ENCODE measurements around the gene SS18L1. TPM values are rescaled to one million over a fixed set of nuclear protein-coding genes. Genes with fewer than 3 reads are reported as not detected.

Gene SS18L1
- total RNA-seq, 1 experiment from 2014 or later, result 28.1 TPM

- Histone ChIP-seq H3K4me3 (replicated peaks in 1 of 2; ENCODE audit: low read depth in 1 of 2, low read length in 2 of 2) (no peak overlapping the region), H3K79me2 (ENCODE audit: insufficient read depth, low read length) (peaks cover 41% of the 10 kb centered on the region), H4K20me1 (ENCODE audit: insufficient read depth) (no peaks in the 10 kb centered on the region), H3K36me3 (ENCODE audit: control insufficient read depth in 1 of 2, insufficient read depth in 2 of 2, low read length in 2 of 2) (peaks cover 25 to 32% of the 10 kb centered on the region in 2 experiments; a peak in 3 of 4 replicates), H2AFZ (ENCODE audit: low read depth, low read length, poor library complexity, severe bottlenecking) (no peak overlapping the region), H3K9me3 (ENCODE audit: control insufficient read depth in 1 of 2, insufficient read depth in 1 of 2, low read depth in 1 of 2, low read length in 2 of 2) (no peaks in the 10 kb centered on the region), H3K4me1 (ENCODE audit: control insufficient read depth in 1 of 2, insufficient read depth in 2 of 2, low read length in 2 of 2) (no peaks in the 10 kb centered on the region), H3K9ac (ENCODE audit: low read length) (no peak overlapping the region), H3K27me3 (ENCODE audit: insufficient read depth, low read length) (no peaks in the 10 kb centered on the region), H3K4me2 (ENCODE audit: low read length) (no peak overlapping the region), H3K27ac (ENCODE audit: low read depth, low read length) (no peak overlapping the region), H3K9me2 (ENCODE audit: insufficient read depth) (no peaks in the 10 kb centered on the region)
- intact Hi-C loops (cut with micrococcal nuclease), result no loop called here
- ChIA-PET RAD21 (ENCODE audit: low non-redundant PET in 1 of 2, low total read pairs in 2 of 2, uncharacterized antibody in 2 of 2, unreplicated experiment in 2 of 2) (no interaction called here), POLR2A (no interaction called here), CTCF (no interaction called here)
- no peak for ATAC-seq
- BruUV-seq (replicated peaks), result no TSS peak
- TF ChIP-seq CEBPB (IDR thresholded peaks at IDR 0.05; ENCODE audit: low read depth), result no peak
- no peak for DNase-seq (ENCODE audit: low read depth, low spot score)
Observed at GRCh38 chr20:62195736-62196135, 52.2 kb downstream of the SS18L1 start.

- Histone ChIP-seq H3K4me3 (replicated peaks in 1 of 2; ENCODE audit: low read depth in 1 of 2, low read length in 2 of 2) (no peak overlapping the region), H3K4me1 (ENCODE audit: control insufficient read depth in 1 of 2, insufficient read depth in 2 of 2, low read length in 2 of 2) (no peaks in the 10 kb centered on the region), H3K27ac (ENCODE audit: low read depth, low read length) (no peak overlapping the region), H3K27me3 (ENCODE audit: insufficient read depth, low read length) (no peaks in the 10 kb centered on the region), H3K9me3 (ENCODE audit: control insufficient read depth in 1 of 2, insufficient read depth in 1 of 2, low read depth in 1 of 2, low read length in 2 of 2) (no peaks in the 10 kb centered on the region), H4K20me1 (ENCODE audit: insufficient read depth) (no peaks in the 10 kb centered on the region), H3K9ac (ENCODE audit: low read length) (no peak overlapping the region), H3K4me2 (ENCODE audit: low read length) (no peak overlapping the region), H3K79me2 (ENCODE audit: insufficient read depth, low read length) (peaks cover 35% of the 10 kb centered on the region), H3K9me2 (ENCODE audit: insufficient read depth) (no peaks in the 10 kb centered on the region), H2AFZ (ENCODE audit: low read depth, low read length, poor library complexity, severe bottlenecking) (no peak overlapping the region), H3K36me3 (ENCODE audit: control insufficient read depth in 1 of 2, insufficient read depth in 2 of 2, low read length in 2 of 2) (peaks cover 26 to 33% of the 10 kb centered on the region in 2 experiments; a peak in 3 of 4 replicates)
- no peak for ATAC-seq
- BruUV-seq (replicated peaks), result no TSS peak
- DNase-seq (ENCODE audit: low read depth, low spot score), result no peak
- ChIA-PET POLR2A (no interaction called here), CTCF (no interaction called here), RAD21 (ENCODE audit: low non-redundant PET in 1 of 2, low total read pairs in 2 of 2, uncharacterized antibody in 2 of 2, unreplicated experiment in 2 of 2) (no interaction called here)
- intact Hi-C loops (cut with micrococcal nuclease), result no loop called here
- TF ChIP-seq, protein P1, sequence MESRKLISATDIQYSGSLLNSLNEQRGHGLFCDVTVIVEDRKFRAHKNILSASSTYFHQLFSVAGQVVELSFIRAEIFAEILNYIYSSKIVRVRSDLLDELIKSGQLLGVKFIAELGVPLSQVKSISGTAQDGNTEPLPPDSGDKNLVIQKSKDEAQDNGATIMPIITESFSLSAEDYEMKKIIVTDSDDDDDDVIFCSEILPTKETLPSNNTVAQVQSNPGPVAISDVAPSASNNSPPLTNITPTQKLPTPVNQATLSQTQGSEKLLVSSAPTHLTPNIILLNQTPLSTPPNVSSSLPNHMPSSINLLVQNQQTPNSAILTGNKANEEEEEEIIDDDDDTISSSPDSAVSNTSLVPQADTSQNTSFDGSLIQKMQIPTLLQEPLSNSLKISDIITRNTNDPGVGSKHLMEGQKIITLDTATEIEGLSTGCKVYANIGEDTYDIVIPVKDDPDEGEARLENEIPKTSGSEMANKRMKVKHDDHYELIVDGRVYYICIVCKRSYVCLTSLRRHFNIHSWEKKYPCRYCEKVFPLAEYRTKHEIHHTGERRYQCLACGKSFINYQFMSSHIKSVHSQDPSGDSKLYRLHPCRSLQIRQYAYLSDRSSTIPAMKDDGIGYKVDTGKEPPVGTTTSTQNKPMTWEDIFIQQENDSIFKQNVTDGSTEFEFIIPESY (IDR thresholded peaks at IDR 0.05; ENCODE audit: extremely low read depth, insufficient replicate concordance, low read length), result no peak
- no peak for TF ChIP-seq JUND (IDR thresholded peaks at IDR 0.05)
- TF ChIP-seq SIN3A (IDR thresholded peaks at IDR 0.05; ENCODE audit: low read depth), result no peak
- TF ChIP-seq ELF1 (IDR thresholded peaks at IDR 0.05; ENCODE audit: borderline replicate concordance, low read depth), result no peak
- no peak for TF ChIP-seq MAX (IDR thresholded peaks at IDR 0.05)
- TF ChIP-seq EZH2phosphoT487 (IDR thresholded peaks at IDR 0.05; ENCODE audit: borderline replicate concordance), result no peak
- no peak for TF ChIP-seq TCF7L2 (IDR thresholded peaks at IDR 0.05; ENCODE audit: borderline replicate concordance, extremely low read depth, insufficient read depth, insufficient read length)
- no peak for TF ChIP-seq RAD21 (IDR thresholded peaks at IDR 0.05; ENCODE audit: low read depth)
- no peak for TF ChIP-seq CEBPB (IDR thresholded peaks at IDR 0.05; ENCODE audit: low read depth)
- TF ChIP-seq ZNF274 (IDR thresholded peaks at IDR 0.05; ENCODE audit: low read depth, low read length), result no peak
- TF ChIP-seq, protein P2, sequence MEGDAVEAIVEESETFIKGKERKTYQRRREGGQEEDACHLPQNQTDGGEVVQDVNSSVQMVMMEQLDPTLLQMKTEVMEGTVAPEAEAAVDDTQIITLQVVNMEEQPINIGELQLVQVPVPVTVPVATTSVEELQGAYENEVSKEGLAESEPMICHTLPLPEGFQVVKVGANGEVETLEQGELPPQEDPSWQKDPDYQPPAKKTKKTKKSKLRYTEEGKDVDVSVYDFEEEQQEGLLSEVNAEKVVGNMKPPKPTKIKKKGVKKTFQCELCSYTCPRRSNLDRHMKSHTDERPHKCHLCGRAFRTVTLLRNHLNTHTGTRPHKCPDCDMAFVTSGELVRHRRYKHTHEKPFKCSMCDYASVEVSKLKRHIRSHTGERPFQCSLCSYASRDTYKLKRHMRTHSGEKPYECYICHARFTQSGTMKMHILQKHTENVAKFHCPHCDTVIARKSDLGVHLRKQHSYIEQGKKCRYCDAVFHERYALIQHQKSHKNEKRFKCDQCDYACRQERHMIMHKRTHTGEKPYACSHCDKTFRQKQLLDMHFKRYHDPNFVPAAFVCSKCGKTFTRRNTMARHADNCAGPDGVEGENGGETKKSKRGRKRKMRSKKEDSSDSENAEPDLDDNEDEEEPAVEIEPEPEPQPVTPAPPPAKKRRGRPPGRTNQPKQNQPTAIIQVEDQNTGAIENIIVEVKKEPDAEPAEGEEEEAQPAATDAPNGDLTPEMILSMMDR (IDR thresholded peaks at IDR 0.05 in 2 of 3, conservative IDR thresholded peaks at IDR 0.05 in 1 of 3; ENCODE audit: borderline replicate concordance in 1 of 3, insufficient read depth in 1 of 3, low read depth in 2 of 3, low read length in 2 of 3), result no peak
- TF ChIP-seq EGR1 (IDR thresholded peaks at IDR 0.05; ENCODE audit: low read depth), result no peak
- TF ChIP-seq SP1 (IDR thresholded peaks at IDR 0.05; ENCODE audit: low read depth), result no peak
- TF ChIP-seq CBX3 (IDR thresholded peaks at IDR 0.05; ENCODE audit: low read depth), result no peak
- no peak for TF ChIP-seq POLR2AphosphoS5 (IDR thresholded peaks at IDR 0.05; ENCODE audit: low read depth, low read length)
Observed at GRCh38 chr20:62196286-62196685, 52.7 kb downstream of the SS18L1 start.

All from HCT116 (cell line).